ENCODE results near the gene KIF25.

KIF25 gene, protein sequence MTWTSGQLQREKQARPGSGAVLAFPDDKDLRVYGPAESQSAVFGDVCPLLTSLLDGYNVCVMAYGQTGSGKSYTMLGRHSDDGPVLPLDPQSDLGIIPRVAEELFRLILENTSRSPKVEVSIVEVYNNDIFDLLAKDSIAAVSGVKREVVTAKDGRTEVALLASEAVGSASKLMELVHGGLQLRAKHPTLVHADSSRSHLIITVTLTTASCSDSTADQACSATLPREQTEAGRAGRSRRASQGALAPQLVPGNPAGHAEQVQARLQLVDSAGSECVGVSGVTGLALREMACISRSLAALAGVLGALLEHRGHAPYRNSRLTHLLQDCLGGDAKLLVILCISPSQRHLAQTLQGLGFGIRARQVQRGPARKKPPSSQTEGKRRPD

DNA sequence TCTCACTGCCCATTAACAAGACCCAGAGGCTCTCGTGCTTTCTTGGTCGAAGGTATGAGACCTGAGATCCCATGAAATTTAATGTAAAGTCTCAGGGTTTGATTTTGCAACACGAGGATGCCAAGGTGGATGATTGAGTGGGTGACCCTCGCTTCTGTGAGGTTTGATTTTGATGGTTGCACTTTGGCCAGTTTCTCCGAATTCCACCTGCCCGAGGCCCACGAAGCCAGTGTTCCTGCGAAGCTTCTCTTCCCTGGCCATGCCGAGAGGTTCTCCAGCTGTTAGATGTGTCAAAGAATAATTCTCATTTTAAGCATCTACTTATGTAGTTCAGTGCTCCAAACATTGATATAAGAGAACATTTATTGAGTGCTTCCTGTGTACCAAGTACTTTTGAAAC, at the start of gene KIF25:
Gene KIF25 (plus strand): TSS at position 30 of the 400 bp plus-strand sequence. CDS start 31,915 bp downstream, outside the sequence.
- TF ChIP-seq, protein P1, sequence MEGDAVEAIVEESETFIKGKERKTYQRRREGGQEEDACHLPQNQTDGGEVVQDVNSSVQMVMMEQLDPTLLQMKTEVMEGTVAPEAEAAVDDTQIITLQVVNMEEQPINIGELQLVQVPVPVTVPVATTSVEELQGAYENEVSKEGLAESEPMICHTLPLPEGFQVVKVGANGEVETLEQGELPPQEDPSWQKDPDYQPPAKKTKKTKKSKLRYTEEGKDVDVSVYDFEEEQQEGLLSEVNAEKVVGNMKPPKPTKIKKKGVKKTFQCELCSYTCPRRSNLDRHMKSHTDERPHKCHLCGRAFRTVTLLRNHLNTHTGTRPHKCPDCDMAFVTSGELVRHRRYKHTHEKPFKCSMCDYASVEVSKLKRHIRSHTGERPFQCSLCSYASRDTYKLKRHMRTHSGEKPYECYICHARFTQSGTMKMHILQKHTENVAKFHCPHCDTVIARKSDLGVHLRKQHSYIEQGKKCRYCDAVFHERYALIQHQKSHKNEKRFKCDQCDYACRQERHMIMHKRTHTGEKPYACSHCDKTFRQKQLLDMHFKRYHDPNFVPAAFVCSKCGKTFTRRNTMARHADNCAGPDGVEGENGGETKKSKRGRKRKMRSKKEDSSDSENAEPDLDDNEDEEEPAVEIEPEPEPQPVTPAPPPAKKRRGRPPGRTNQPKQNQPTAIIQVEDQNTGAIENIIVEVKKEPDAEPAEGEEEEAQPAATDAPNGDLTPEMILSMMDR (IDR thresholded peaks at IDR 0.05; ENCODE audit: control extremely low read depth, extremely low read depth, low read depth, missing control alignments) = no peak
- ChIA-PET POLR2A (no interaction called here), CTCF (no interaction called here)
- no peak for DNase-seq (ENCODE audit: extremely low spot score)

DNA sequence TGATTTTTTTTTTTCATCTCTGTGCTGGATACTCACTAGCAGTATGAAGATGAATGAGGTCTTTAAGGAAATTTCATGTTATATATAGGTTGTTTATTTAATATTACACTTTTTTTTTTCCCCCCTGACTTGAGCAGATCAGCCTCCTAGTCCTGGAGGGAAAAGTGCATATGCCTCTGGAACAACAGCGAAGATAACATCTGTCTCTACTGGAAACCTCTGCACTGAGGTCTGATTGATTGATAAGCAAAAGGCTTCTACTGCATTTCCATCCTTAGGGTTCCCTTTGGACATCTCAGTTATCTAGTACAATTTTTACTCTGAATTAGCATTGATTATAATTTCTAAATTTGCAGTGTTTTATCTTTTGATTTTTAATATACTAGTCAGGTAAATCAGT, 49.8 kb upstream of the KIF25 start:
- ChIA-PET POLR2A (no interaction called here), CTCF (interaction anchor here (0.8 to 1.6 kb wide), 2 partner anchors 10 to 13 kb away, joined by 3 to 4 read pairs; no protein-coding TSS in a partner anchor)
- TF ChIP-seq, protein P1 (IDR thresholded peaks at IDR 0.05; ENCODE audit: control extremely low read depth, extremely low read depth, low read depth, missing control alignments) = no peak
- DNase-seq (ENCODE audit: extremely low spot score) = no peak

DNA sequence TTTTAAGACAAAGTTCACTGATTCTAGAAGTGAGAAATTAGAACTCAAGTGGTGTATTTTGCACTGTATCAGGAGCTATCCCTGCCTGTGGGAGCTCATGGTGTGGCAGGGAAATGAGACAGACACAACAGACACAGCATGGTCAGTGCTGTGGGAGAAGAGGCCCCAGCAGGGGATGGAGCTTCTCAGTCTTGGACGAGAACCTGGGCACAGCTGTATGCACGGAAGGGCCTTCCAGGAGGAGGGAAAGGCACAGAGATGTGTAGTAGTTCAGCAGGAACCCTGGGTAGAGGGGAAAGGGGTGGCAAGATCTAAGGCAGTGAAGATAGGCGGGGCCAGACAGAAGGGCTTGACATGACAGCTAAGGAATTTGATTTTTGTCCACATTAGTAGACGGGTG, 48.8 kb upstream of the KIF25 start:
- CTCF ChIA-PET = interaction anchor here (1.6 kb wide), 1 partner anchor 12 kb away, joined by 4 read pairs; no protein-coding TSS in a partner anchor
- DNase-seq (ENCODE audit: extremely low spot score) = no peak
- POLR2A ChIA-PET = no interaction called here
- TF ChIP-seq, protein P1 (IDR thresholded peaks at IDR 0.05; ENCODE audit: control extremely low read depth, extremely low read depth, low read depth, missing control alignments) = no peak

DNA sequence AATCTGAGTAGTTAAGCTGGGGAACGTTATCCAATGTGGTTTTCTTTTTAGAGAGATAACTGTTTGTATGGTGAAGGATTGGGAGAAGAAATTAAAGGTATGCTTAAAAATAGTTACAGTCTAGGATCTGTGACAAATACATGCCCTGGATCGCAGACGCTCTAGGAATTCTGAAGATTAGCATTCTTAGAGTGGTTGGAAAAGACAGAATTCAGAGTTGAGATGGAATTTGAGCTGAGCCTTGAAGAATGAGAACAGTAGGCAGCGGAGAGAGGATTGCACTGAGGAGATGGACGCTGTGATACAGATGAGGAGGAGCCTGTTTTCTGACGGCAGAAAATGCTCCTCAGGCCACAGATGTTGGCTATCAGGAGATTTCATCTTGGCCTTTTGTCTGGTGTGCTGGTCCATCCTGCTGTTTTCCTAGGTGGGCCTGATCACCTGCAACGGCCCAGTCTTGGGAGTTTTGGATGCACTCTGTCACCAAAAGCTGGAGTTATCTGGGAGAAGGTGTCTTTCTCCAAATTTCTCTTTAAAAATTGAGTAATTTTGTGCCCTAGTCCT, 48.3 kb upstream of the KIF25 start:
- POLR2A ChIA-PET = no interaction called here
- TF ChIP-seq, protein P1 (IDR thresholded peaks at IDR 0.05; ENCODE audit: control extremely low read depth, extremely low read depth, low read depth, missing control alignments) = no peak
- no peak for DNase-seq (ENCODE audit: extremely low spot score)
- CTCF ChIA-PET = interaction anchor here (1.6 kb wide), 1 partner anchor 11 kb away, joined by 4 read pairs; no protein-coding TSS in a partner anchor

DNA sequence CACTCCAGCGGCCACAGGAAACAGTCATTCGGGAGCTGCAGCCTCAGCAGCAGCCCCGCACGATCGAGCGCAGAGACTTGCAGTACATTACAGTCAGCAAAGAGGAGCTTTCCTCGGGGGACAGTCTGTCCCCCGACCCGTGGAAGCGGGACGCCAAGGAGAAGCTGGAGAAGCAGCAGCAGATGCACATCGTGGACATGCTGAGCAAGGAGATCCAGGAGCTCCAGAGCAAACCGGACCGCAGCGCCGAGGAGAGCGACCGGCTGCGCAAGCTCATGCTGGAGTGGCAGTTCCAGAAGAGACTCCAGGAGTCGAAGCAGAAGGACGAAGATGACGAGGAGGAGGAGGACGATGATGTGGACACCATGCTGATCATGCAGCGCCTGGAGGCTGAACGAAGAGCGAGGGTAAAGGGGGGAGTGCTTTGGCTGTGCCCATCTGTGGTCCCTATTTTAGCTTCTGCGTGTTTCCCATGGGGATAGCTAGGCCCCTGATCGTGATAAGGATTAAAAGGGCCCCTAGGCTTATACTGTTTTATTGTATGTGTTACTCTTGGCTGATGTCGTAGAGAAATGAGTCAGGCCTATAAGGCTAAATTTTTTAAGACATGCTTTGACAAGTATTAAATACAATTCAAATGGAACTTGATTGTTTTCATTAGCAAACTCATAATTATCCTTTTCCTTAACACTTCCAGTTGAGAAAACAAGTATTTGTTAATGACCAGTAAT, 45.5 kb upstream of the KIF25 start:
- CTCF ChIA-PET = interaction anchor here (1.4 kb wide), 1 partner anchor 26 kb away, joined by 4 read pairs; no protein-coding TSS in a partner anchor
- POLR2A ChIA-PET = no interaction called here

DNA sequence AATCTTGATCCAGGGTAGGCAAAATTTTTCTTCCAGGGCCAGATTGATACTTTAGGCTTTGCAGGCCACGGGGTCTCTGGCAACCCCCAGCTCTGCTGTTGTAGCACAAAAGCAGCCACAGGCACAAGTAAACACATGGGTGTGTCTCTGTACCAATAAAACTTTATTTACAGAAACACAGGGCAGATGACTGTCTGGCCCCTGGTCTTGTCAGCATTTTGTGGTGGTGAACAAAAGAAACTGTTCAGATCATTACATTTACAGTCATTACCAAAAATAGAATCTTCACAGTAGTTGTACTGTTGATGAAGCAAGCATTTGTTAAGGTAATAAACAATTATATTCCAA, 45.0 kb upstream of the KIF25 start:
- POLR2A ChIA-PET = no interaction called here
- TF ChIP-seq, protein P1 (IDR thresholded peaks at IDR 0.05; ENCODE audit: control extremely low read depth, extremely low read depth, low read depth, missing control alignments) = no peak
- CTCF ChIA-PET = interaction anchor here (1.4 kb wide), 1 partner anchor 27 kb away, joined by 4 read pairs; no protein-coding TSS in a partner anchor

More for the DNA sequence above, 45.5 kb upstream of the KIF25 start:
- TF ChIP-seq, protein P1 (IDR thresholded peaks at IDR 0.05; ENCODE audit: control extremely low read depth, extremely low read depth, low read depth, missing control alignments) = no peak
- no peak for DNase-seq (ENCODE audit: extremely low spot score)

More for the DNA sequence above, 45.0 kb upstream of the KIF25 start:
- no peak for DNase-seq (ENCODE audit: extremely low spot score)

All from GM10248 (cell line).